ENCODE results near the gene FAM89B.

DNA sequence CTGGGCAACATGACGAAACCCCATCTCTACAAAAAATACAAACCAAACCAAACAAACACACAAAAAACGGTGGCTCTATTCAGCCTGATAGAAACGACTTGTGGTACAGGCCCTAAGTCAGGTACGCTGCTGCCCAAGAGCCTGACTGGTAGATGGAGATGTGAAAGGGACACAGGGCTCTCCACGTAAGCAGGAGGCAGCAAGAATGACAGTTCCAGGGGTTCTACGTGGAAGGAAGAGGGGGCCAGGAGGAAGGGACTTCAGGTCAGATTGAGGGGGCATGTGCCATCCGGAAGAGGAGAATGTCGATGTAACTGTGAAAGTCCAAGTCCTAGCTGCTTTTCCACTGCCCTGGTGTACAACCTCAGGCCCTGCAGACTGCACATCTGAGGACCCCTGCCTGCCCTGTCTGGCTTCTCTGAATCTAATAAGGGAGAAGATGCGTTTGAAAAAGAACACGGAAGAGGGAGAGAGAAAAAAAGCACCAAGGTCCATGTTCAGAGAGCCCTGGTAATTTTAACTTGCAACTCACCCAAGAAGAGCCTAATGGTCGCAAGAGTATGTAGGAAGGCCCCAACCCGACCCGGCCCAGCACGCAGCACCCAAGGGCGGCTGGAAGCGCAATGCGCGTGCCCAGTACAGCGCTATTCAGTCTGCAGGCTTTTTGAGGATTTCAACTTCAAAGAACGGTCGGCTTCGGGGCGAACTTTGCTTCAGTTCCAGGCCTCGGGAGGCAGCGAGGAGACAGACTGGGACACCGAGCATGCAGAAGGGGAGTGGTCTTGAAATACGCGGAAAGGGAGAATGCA is 3.0 kb upstream of the FAM89B start:
- no peak for TF ChIP-seq GABPA (IDR thresholded peaks at IDR 0.05; ENCODE audit: borderline replicate concordance, insufficient read depth, low read length)
- TF ChIP-seq, protein P1, sequence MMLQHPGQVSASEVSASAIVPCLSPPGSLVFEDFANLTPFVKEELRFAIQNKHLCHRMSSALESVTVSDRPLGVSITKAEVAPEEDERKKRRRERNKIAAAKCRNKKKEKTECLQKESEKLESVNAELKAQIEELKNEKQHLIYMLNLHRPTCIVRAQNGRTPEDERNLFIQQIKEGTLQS (IDR thresholded peaks at IDR 0.05; ENCODE audit: insufficient read depth, low read depth, low read length): no peak
- no peak for TF ChIP-seq BCL11A (IDR thresholded peaks at IDR 0.05; ENCODE audit: low read depth in 2 of 2, low read length in 2 of 2)
- no peak for TF ChIP-seq POLR2A (IDR thresholded peaks at IDR 0.05; ENCODE audit: control extremely low read depth in 1 of 2, low read depth in 2 of 2, low read length in 2 of 2)
- TF ChIP-seq, protein P2, sequence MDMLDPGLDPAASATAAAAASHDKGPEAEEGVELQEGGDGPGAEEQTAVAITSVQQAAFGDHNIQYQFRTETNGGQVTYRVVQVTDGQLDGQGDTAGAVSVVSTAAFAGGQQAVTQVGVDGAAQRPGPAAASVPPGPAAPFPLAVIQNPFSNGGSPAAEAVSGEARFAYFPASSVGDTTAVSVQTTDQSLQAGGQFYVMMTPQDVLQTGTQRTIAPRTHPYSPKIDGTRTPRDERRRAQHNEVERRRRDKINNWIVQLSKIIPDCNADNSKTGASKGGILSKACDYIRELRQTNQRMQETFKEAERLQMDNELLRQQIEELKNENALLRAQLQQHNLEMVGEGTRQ (IDR thresholded peaks at IDR 0.05; ENCODE audit: low read length): no peak
- no peak for TF ChIP-seq EGR1 (IDR thresholded peaks at IDR 0.05; ENCODE audit: borderline replicate concordance, low read depth, low read length)
- TF ChIP-seq, protein P3, sequence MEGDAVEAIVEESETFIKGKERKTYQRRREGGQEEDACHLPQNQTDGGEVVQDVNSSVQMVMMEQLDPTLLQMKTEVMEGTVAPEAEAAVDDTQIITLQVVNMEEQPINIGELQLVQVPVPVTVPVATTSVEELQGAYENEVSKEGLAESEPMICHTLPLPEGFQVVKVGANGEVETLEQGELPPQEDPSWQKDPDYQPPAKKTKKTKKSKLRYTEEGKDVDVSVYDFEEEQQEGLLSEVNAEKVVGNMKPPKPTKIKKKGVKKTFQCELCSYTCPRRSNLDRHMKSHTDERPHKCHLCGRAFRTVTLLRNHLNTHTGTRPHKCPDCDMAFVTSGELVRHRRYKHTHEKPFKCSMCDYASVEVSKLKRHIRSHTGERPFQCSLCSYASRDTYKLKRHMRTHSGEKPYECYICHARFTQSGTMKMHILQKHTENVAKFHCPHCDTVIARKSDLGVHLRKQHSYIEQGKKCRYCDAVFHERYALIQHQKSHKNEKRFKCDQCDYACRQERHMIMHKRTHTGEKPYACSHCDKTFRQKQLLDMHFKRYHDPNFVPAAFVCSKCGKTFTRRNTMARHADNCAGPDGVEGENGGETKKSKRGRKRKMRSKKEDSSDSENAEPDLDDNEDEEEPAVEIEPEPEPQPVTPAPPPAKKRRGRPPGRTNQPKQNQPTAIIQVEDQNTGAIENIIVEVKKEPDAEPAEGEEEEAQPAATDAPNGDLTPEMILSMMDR (IDR thresholded peaks at IDR 0.05; ENCODE audit: control extremely low read depth in 1 of 3, insufficient read depth in 1 of 3, low read depth in 1 of 3, low read length in 3 of 3): no peak
- TF ChIP-seq NRF1 (IDR thresholded peaks at IDR 0.05; ENCODE audit: low read depth, low read length): no peak
- no peak for TF ChIP-seq CBX5 (IDR thresholded peaks at IDR 0.05; ENCODE audit: low read depth, low read length)
- TF ChIP-seq, protein P4, sequence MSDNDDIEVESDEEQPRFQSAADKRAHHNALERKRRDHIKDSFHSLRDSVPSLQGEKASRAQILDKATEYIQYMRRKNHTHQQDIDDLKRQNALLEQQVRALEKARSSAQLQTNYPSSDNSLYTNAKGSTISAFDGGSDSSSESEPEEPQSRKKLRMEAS (IDR thresholded peaks at IDR 0.05): no peak
- TF ChIP-seq, protein P5, sequence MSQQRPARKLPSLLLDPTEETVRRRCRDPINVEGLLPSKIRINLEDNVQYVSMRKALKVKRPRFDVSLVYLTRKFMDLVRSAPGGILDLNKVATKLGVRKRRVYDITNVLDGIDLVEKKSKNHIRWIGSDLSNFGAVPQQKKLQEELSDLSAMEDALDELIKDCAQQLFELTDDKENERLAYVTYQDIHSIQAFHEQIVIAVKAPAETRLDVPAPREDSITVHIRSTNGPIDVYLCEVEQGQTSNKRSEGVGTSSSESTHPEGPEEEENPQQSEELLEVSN (IDR thresholded peaks at IDR 0.05): no peak
- no peak for TF ChIP-seq CREB1 (IDR thresholded peaks at IDR 0.05)

Measured in H1 (cell line).